IPS DF 19.7 (cell line): Measurements from ENCODE around the gene KRTAP5-11.

Source experiments
- DNase-seq: peaks from one replicate; pipeline ENCODE4 v3.0.0-alpha.2; 2013; ENCODE audit warnings: low read depth, low spot score

The KRTAP5-11 gene

GRCh38 chr11:71532036-71532610, 50.6 kb downstream of the KRTAP5-11 start:
- no peak for DNase-seq
